Measurements from ENCODE around the gene TIMM50.

TIMM50 gene

GRCh38 chr19:39434123-39435076, 46.2 kb upstream of the TIMM50 start:
- no peaks in the 10 kb centered on the region for H3K27me3 ChIP-seq (ENCODE audit: low read depth, low read length)
- H3K9me3 ChIP-seq (ENCODE audit: insufficient read depth, low read length), result no peaks in the 10 kb centered on the region
- peaks cover 20% of the 10 kb centered on the region for H4K20me1 ChIP-seq (ENCODE audit: insufficient read depth, low read length)
- H3K4me2 ChIP-seq (ENCODE audit: low read length), result peak overlapping the region; percentile 66
- peaks cover 30% of the 10 kb centered on the region for H3K79me2 ChIP-seq (ENCODE audit: low read length)
- peak overlapping the region; percentile 72 for H3K27ac ChIP-seq (ENCODE audit: low read length)
- H3K9ac ChIP-seq (ENCODE audit: low read length), result peak overlapping the region; percentile 100
- H3K36me3 ChIP-seq (replicated peaks; ENCODE audit: low read depth, low read length), result peaks cover 35% of the 10 kb centered on the region
- H2AFZ ChIP-seq (ENCODE audit: low read depth, low read length), result no peak overlapping the region
- H3K4me3 ChIP-seq (ENCODE audit: low read length), result peak overlapping the region; percentile 99
- TF ChIP-seq CTCF (IDR thresholded peaks at IDR 0.05; ENCODE audit: low read depth, low read length), result no peak
- no peak for TF ChIP-seq EZH2phosphoT487 (IDR thresholded peaks at IDR 0.05; ENCODE audit: low read depth)
- peaks cover 47% of the 10 kb centered on the region for H3K4me1 ChIP-seq (ENCODE audit: low read length)

- Histone ChIP-seq H3K79me2 (ENCODE audit: low read length) (peaks cover 30% of the 10 kb centered on the region), H4K20me1 (ENCODE audit: insufficient read depth, low read length) (peaks cover 20% of the 10 kb centered on the region), H2AFZ (ENCODE audit: low read depth, low read length) (no peak within 1 kb of the TSS), H3K9me3 (ENCODE audit: insufficient read depth, low read length) (no peaks in the 10 kb centered on the region), H3K4me3 (ENCODE audit: low read length) (peak within 1 kb of the TSS; percentile 99), H3K9ac (ENCODE audit: low read length) (peak within 1 kb of the TSS; percentile 100), H3K27me3 (ENCODE audit: low read depth, low read length) (no peaks in the 10 kb centered on the region), H3K4me1 (ENCODE audit: low read length) (peaks cover 51% of the 10 kb centered on the region), H3K36me3 (replicated peaks; ENCODE audit: low read depth, low read length) (peaks cover 35% of the 10 kb centered on the region), H3K27ac (ENCODE audit: low read length) (peak within 1 kb of the TSS; percentile 72), H3K4me2 (ENCODE audit: low read length) (peak within 1 kb of the TSS; percentile 92)
- TF ChIP-seq CTCF (IDR thresholded peaks at IDR 0.05; ENCODE audit: low read depth, low read length), result no peak
- no peak for TF ChIP-seq EZH2phosphoT487 (IDR thresholded peaks at IDR 0.05; ENCODE audit: low read depth)
Observed at GRCh38 chr19:39435499-39436349, 44.9 kb upstream of the TIMM50 start, which contains the start of gene RPS16. Gene RPS16 (minus strand): TSS chr19:39435949. CDS start chr19:39435895, 54 bp downstream.

GRCh38 chr19:39436350-39436716, 44.3 kb upstream of the TIMM50 start:
- peaks cover 32% of the 10 kb centered on the region for H3K36me3 ChIP-seq (replicated peaks; ENCODE audit: low read depth, low read length)
- H2AFZ ChIP-seq (ENCODE audit: low read depth, low read length), result no peak overlapping the region
- peaks cover 20% of the 10 kb centered on the region for H4K20me1 ChIP-seq (ENCODE audit: insufficient read depth, low read length)
- no peaks in the 10 kb centered on the region for H3K9me3 ChIP-seq (ENCODE audit: insufficient read depth, low read length)
- H3K4me3 ChIP-seq (ENCODE audit: low read length), result peak overlapping the region; percentile 99
- no peaks in the 10 kb centered on the region for H3K27me3 ChIP-seq (ENCODE audit: low read depth, low read length)
- TF ChIP-seq EZH2phosphoT487 (IDR thresholded peaks at IDR 0.05; ENCODE audit: low read depth), result no peak
- TF ChIP-seq CTCF (IDR thresholded peaks at IDR 0.05; ENCODE audit: low read depth, low read length), result no peak
- peak overlapping the region; percentile 92 for H3K4me2 ChIP-seq (ENCODE audit: low read length)
- H3K4me1 ChIP-seq (ENCODE audit: low read length), result peaks cover 50% of the 10 kb centered on the region
- H3K79me2 ChIP-seq (ENCODE audit: low read length), result peaks cover 30% of the 10 kb centered on the region
- H3K27ac ChIP-seq (ENCODE audit: low read length), result peak overlapping the region; percentile 46
- H3K9ac ChIP-seq (ENCODE audit: low read length), result peak overlapping the region; percentile 98

Data from OCI-LY3 (cell line).